Testis (tissue), 3 donors: Measurements from ENCODE around the gene CMYA5. TPM values are rescaled to one million over a fixed set of nuclear protein-coding genes. Genes with fewer than 3 reads are reported as not detected.

ENCODE experiments used
- DNase-seq: peaks from one replicate; pipeline ENCODE4 v3.0.0-alpha.2; 2019
- H3K27ac ChIP-seq, 2 donors: fragments of 200-600 bp; sonication (generic); one replicate each; pipeline ENCODE4 v1.5.1; 2019
- H3K27me3 ChIP-seq: fragments of 200-600 bp; sonication (generic); one replicate; pipeline ENCODE4 v1.5.1; 2019
- H3K36me3 ChIP-seq: fragments of 200-600 bp; sonication (generic); one replicate; pipeline ENCODE4 v1.5.1; 2017; ENCODE audit warnings: low read depth; ENCODE audit errors: missing control alignments
- H3K4me1 ChIP-seq: fragments of 200-600 bp; sonication (generic); one replicate; pipeline ENCODE4 v1.5.1; 2019
- H3K4me3 ChIP-seq, 2 donors: fragments of 200-600 bp; sonication (generic); one replicate each; pipeline ENCODE4 v1.5.1; 2017 to 2019
- H3K9me3 ChIP-seq: fragments of 200-600 bp; sonication (generic); one replicate; pipeline ENCODE4 v1.5.1; 2017
- CTCF ChIP-seq, 3 experiments: fragments of 450-650 bp in 2 of 3; fragments of 200-600 bp in 1 of 3; sonication (generic) in 1 of 3; IDR thresholded peaks; one replicate each; pipeline ENCODE4 v1.5.1; 2016 to 2019; ENCODE audit warnings: antibody characterized with exemption in 3 of 3, mild to moderate bottlenecking in 2 of 3, moderate library complexity in 1 of 3
- POLR2A ChIP-seq: fragments of 450-650 bp; IDR thresholded peaks from one replicate; pipeline ENCODE4 v1.6.1; 2017; ENCODE audit warnings: antibody characterized with exemption, mild to moderate bottlenecking, moderate library complexity
- WGBS, 2 donors: methylation state at CpG; one replicate each; pipeline ENCODE4 v1.1.5; 2018; 5-methylcytosine and 5-hydroxymethylcytosine counted together
- intact Hi-C: fragments of 100-400 bp; cut with DNase I; formaldehyde crosslinking; loops from one replicate; pipeline ENCODE4 v1.15.1; 2023; ENCODE audit warnings: low total_unique reads
- polyA plus RNA-seq: library from polyadenylated mRNA; stranded (reverse); fragments of 350-450 nt; fragmentation: Illumina TruSeq; extraction: RNeasy Lipid Tissue Mini Kit (QIAGEN cat#74804); gene quantifications from one replicate; pipeline ENCODE4 v1.2.3, GENCODE V29; 2014; ENCODE audit warnings: low read depth, low replicate concordance; ENCODE audit not compliant: insufficient read depth
- total RNA-seq, 2 donors: library from RNA; depleted of rRNA; stranded (reverse); fragments of >200 nt; gene quantifications; one replicate each; pipeline ENCODE4 v1.2.3, GENCODE V29; 2016

Gene CMYA5
- total and polyA plus RNA-seq, 3 donors from 2014 or later: 2.7 to 33.8 (median 27.3) TPM

- WGBS, 2 donors: 83 to 86% methylated on average over 15 of the region's 15 CpGs
- intact Hi-C loops: no loop called here
- no peaks in the 10 kb centered on the region for H3K9me3 ChIP-seq
- no peaks in the 10 kb centered on the region for H3K36me3 ChIP-seq
- H3K27ac ChIP-seq: no peak overlapping the region
- H3K27me3 ChIP-seq: no peaks in the 10 kb centered on the region
- no peak overlapping the region for H3K4me3 ChIP-seq
- DNase-seq: no peak
- H3K4me1 ChIP-seq: no peaks in the 10 kb centered on the region
- no peak for TF ChIP-seq CTCF (IDR thresholded peaks at IDR 0.05)
These were observed 154.1 kb downstream of the CMYA5 start for GRCh38 chr5:79843450-79844388.

- no peak for TF ChIP-seq POLR2A
- no peak for TF ChIP-seq CTCF (IDR thresholded peaks at IDR 0.05)
- 88 to 100% methylated on average over 1 of the region's 1 CpG for WGBS, 2 donors
- H3K4me1 ChIP-seq: no peaks in the 10 kb centered on the region
- no peak overlapping the region for H3K4me3 ChIP-seq
- no peaks in the 10 kb centered on the region for H3K36me3 ChIP-seq
- H3K27me3 ChIP-seq: no peaks in the 10 kb centered on the region
- intact Hi-C loops: no loop called here
- DNase-seq: no peak
- no peaks in the 10 kb centered on the region for H3K9me3 ChIP-seq
- no peak overlapping the region for H3K27ac ChIP-seq
These were observed 154.9 kb downstream of the CMYA5 start for GRCh38 chr5:79844571-79844970.

GRCh38 chr5:79845448-79846197, 156.0 kb downstream of the CMYA5 start:
- TF ChIP-seq CTCF (IDR thresholded peaks at IDR 0.05) (no peak), POLR2A (no peak)
- no peaks in the 10 kb centered on the region for H3K9me3 ChIP-seq
- 86 to 94% methylated on average over 7 of the region's 7 CpGs for WGBS, 2 donors
- intact Hi-C loops: no loop called here
- H3K27ac ChIP-seq: no peak overlapping the region
- no peaks in the 10 kb centered on the region for H3K4me1 ChIP-seq
- no peak for DNase-seq
- H3K27me3 ChIP-seq: no peaks in the 10 kb centered on the region
- no peaks in the 10 kb centered on the region for H3K36me3 ChIP-seq
- H3K4me3 ChIP-seq: no peak overlapping the region

- no peak for DNase-seq
- no peaks in the 10 kb centered on the region for H3K36me3 ChIP-seq
- no peak overlapping the region for H3K27ac ChIP-seq
- intact Hi-C loops: no loop called here
- no peaks in the 10 kb centered on the region for H3K9me3 ChIP-seq
- no peak overlapping the region for H3K4me3 ChIP-seq
- H3K27me3 ChIP-seq: no peaks in the 10 kb centered on the region
- TF ChIP-seq POLR2A: no peak
- no peaks in the 10 kb centered on the region for H3K4me1 ChIP-seq
- 85 to 95% methylated on average over 3 of the region's 3 CpGs for WGBS, 2 donors
These were observed 156.5 kb downstream of the CMYA5 start for GRCh38 chr5:79846198-79846521.

- H3K4me3 ChIP-seq: no peak overlapping the region
- H3K36me3 ChIP-seq: no peaks in the 10 kb centered on the region
- TF ChIP-seq CTCF (IDR thresholded peaks at IDR 0.05): no peak
- TF ChIP-seq POLR2A: no peak
- no peaks in the 10 kb centered on the region for H3K4me1 ChIP-seq
- no peaks in the 10 kb centered on the region for H3K27me3 ChIP-seq
- intact Hi-C loops: no loop called here
- DNase-seq: no peak
- no peaks in the 10 kb centered on the region for H3K9me3 ChIP-seq
- 81 to 83% methylated on average over 8 of the region's 8 CpGs for WGBS, 2 donors
- H3K27ac ChIP-seq: no peak overlapping the region
These were observed 157.9 kb downstream of the CMYA5 start for GRCh38 chr5:79847561-79847960.
